Femur (tissue), 1 donor: ENCODE measurements around the gene ROR2.
"Not testable (repeated sequence)": the region's sequence is repeated elsewhere in the genome, so short reads cannot be mapped to it uniquely, and the experiment has no call there.

Source experiments
- DNase-seq: peaks from one replicate; pipeline ENCODE4 v3.0.0-alpha.2; 2017

ROR2 gene

DNA sequence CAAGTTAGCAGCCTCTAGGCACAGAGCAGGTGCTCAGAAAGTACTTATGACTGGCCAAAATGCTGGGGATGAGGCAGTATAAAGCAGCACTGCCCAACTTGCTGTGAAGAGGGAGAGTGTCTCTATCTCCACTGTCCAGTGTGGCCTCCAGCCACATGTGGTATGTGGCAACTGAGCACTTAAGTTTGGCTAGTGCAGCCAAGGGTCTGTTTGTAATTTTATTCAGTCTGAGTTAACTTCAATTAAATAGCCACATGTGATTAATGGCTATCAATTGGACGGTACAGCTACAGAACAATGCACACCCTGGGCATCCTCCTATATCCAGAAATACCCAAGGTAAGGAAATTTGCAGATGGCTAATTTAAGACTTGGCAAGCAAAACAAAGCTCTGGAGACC lies 26.9 kb downstream of the ROR2 start:
- no peak for DNase-seq

DNA sequence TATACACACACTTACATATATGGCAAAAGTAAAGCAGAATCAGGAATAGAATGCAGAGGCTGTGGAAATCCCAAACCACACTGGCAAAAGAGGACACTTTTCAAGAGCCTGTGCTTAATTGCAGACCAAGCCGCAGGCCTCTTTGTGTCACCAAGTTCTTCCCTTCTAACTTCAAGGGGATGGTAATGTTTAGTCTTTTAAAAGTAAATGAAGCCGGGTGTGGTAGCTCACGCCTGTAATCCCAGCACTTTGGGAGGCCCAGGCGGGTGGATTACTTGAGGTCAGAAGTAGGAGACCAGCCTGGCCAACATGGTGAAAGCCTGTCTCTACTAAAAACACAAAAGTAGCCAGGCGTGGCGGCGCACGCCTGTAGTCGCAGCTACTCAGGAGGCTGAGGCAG lies 28.7 kb downstream of the ROR2 start:
- no peak for DNase-seq

DNA sequence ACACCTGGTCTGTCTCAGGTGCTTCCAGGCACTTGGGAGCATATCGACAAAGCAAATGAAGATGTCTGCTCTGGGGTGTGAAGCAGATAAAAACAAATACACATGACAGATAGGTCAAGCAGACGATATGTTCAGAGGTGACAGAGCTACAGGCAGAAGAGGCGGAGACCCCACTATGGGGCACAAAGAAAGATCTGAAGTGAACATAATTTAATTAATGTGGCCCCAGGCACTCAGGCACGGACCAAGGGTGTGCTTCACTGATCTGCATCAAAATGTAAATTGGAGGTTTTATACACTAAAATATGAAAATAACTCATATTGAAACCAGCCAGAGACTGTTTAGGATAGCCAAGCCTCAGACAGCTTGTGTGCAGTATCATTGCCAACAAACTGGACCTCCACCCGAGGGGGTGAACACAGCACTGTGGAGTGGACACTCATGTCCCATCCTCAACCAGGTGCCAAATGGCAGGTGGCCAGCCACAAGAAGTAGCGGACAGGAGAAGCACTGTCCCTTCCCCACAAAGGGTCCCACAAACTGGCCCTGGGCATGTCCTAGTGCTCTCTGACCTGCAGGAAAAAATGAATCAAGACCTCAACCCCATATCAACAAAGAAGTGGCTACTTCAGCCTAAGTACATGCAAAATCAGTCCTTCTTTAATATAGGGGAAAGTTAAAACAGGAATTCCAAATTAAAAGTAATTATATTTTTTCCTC lies 29.2 kb downstream of the ROR2 start:
- DNase-seq: no peak

- DNase-seq: no peak
These were observed 30.4 kb downstream of the ROR2 start for GRCh38 chr9:91919621-91920020.

DNA sequence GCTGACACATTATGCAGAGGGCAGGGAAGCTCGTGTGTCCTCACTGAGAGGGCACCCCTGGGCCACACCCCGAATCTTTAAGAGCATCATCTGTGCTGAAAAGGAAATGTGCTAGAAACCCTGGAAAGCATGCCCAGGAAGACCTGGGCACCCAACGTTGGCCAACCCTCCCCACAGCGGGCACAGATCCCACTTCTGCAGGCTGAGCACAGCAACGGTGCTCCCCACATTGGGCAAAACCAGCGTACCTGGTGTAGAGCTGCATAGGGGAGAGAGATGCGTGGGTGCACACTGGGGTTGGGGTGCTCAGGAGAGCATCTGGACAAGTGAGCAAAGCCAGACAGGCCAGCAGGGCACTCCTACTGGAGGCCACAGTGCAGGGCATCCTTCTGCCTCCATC lies 32.6 kb downstream of the ROR2 start:
- no peak for DNase-seq

GRCh38 chr9:91915524-91916263 lies 34.3 kb downstream of the ROR2 start:
- DNase-seq: no peak

GRCh38 chr9:91914937-91915336 lies 35.1 kb downstream of the ROR2 start:
- DNase-seq: no peak

DNA sequence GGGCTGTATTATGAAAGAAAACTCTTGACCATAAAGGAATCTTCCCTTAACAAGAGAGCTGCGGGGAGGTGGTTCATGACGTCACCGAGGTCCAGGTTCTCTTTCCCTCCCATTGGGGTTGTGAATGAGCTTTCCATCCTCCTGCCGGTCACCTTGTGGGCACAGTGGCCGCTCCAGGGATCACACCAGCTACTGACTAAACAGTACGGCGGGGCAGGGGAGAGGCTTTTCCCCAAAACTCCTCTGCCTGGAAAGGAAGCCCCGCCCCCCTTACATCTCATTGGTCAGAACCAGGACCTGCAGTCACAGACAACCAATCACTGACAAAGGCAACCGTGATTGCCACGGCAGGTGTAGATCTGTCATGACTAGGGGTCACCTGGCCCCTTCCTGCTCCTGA lies 35.6 kb downstream of the ROR2 start:
- DNase-seq: no peak

DNA sequence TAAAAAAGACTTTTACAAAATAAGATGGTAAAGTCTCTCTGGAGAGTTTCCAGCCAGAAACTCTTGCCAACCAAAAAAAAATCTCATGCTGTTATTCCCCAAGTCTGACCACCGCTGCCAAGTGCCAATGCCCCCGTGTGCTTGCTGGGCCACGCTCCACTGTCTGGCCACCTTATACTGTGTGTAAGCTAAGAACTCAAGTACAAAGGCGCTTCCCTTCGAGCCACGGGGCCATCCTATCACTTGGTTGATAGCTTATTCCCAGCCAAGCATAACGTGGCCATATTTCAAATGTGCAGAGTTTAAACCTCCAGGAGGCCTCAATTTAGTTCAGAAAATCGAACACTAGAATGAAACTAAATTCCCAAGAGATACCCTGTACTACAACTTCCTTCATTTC lies 36.0 kb downstream of the ROR2 start:
- DNase-seq: no peak

DNA sequence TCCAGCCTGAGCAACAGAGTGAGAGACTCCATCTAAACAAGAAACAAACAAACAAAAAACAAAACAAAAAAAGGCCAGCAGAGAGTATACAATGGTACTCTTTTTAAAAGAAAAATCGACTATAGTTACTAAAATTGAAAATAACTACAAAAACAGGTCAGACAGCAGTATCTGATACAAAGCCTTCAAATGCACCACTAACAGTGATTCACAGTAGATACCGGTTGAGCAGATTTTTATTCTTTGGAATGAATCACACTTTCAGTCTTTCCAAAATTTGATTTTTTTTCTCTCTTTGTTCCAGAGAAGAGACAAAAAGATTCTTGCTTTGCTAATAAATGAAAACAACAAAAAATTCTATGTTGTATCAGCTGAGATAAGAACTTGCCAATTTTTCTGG lies 36.9 kb downstream of the ROR2 start:
- DNase-seq: no peak

DNA sequence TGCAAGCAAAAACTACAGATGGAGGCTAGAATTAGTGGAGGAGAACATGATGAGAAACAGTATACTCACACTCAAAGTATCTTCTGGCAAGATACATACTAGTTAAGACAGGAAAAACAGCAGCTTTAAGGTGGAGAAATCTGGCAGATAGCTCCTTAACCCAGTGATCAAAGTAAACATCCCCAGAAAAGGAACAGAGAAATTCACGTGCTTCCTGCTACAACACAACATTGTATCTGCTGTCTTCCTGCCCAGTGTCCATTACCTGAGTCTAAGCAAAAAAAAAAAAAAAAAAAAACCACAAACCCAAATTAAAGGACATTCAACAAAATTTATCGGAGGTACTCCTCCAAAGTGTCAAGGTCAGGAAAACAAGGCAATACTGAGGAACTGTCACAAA lies 38.4 kb downstream of the ROR2 start:
- no peak for DNase-seq

- DNase-seq: not testable (repeated sequence)
These were observed 40.8 kb downstream of the ROR2 start for GRCh38 chr9:91909256-91909655.

DNA sequence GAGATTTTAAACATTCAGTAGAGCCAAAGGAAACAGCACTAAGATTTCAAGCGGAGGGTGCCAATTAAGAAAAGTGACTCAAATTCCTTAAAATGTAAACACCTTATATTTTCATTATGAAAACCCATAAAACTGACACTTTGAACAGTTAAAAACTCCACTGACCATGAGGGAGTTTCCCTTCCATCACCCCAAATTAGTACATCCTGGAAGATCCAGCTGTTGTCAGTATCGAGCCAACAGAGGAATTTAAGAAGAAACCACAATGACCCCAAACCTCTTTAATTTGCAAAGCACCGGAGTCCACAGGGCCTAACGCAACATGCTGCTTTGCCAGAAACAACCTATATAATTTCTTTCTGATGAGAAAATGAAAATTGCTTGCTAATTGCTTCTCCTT lies 41.3 kb downstream of the ROR2 start:
- no peak for DNase-seq

GRCh38 chr9:91908293-91908623 lies 41.8 kb downstream of the ROR2 start:
- DNase-seq: no peak

DNA sequence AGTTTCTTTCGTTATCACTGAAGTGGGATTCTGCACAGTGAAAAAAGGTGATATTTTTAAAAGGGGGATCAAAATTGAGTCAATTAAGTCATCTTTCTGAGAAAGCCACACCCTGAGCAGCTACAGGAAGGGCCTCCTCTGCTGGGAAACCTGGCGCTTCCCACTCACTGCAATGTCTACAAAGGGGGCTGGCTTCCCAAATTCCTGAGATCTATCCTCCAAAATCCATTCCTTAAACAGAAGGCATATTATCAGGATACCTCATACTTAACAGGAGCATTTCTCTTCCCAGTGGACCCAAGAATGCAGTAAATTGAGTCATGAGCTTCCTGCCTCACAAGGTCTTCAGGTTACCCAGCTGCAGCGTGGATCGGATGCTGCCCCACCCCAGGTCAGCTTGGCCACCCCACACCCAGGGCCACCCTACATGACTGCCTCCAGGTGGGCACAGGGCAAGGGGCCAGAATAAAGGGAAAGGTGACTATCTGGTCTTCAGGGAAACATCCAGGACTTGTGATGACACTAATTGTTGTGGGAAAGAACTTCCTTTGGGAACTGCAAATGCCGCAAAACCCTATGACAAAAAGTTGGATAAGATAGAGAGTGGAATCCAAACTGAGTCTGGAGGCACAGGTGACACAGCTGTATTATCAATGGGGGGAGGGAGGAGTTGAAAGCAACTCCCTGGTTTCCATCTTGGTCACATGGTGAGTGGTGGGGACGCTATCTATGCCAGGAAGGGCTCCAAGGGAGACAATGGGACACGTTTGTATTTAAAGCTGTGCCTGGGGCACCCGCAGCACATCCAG lies 42.3 kb downstream of the ROR2 start:
- no peak for DNase-seq

DNA sequence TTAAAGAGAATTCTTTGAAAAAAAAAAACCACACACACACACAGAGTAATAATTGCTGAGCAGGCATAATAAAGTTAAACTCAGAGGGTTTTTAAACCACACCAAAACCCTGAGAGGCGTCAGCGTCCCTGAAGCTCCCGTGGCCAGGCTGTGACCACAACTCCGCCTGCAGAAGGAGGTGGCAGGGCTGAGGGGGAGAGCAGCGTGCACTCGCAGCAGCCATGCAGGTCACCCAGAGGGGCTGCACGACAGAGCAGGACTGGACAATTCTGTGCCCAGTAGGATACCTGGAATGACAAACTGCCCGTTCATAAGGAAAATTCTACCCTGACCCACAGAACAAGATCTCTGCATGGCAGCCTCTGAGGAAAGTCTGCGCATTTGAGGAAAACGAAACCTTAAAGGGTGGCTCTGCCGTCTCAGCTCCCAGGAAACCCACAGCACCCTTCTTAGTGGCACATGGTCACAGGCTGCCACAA lies 44.0 kb downstream of the ROR2 start:
- peak; percentile 78 for DNase-seq

DNA sequence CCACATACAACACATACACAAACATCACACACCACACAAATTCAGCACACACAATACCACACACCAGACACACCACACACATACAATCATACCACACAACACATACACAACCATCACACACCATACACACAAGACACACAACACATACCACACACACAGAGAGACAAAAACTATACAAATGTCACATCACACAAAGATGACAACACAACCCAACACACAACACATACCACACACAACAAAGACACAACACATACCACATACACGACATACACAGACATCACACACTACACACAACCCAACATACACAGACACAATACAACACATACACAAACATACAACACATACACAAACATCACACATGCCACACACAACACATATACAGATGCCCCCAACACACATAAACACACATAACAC lies 44.8 kb downstream of the ROR2 start:
- no peak for DNase-seq

- no peak for DNase-seq
These were observed 45.3 kb downstream of the ROR2 start for GRCh38 chr9:91904588-91905236.

- peak; percentile 46 for DNase-seq
These were observed 46.7 kb downstream of the ROR2 start for GRCh38 chr9:91903126-91903911.

- DNase-seq: no peak
These were observed 47.4 kb downstream of the ROR2 start for GRCh38 chr9:91902475-91903125.

DNA sequence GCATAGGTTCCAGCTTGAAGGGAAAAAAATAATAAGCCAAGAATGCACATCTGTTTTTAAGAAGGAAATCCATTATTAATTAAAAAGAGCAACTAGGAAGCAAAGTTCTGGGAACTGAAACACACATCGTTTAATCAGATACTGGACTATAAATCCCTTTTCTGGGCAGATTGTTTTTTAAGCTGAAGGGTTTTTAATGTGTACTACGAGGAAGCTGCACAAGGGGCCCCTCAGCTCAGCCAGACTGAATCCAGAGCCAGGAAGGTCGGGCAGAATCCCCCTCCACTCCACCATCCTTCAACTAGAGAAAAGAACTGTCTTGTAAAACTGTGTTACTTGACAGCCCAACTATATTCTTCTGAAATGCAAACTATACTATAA lies 49.2 kb downstream of the ROR2 start:
- DNase-seq: no peak
